ENCODE results near the gene RRAGD. TPM values are rescaled to one million over a fixed set of nuclear protein-coding genes. Genes with fewer than 3 reads are reported as not detected.
A peak's percentile ranks its signal among the peaks of the same experiment; 100 is the strongest.

RRAGD gene
- 6.4 TPM for total RNA-seq

- Histone ChIP-seq H3K4me3 (peak within 1 kb of the TSS; percentile 74 to 81), H3K36me3 (no peaks in the 10 kb centered on the region), H3K27me3 (no peaks in the 10 kb centered on the region), H3K27ac (peak within 1 kb of the TSS; percentile 74), H3K9me3 (no peaks in the 10 kb centered on the region), H3K4me1 (peaks cover 20% of the 10 kb centered on the region)
- intact Hi-C loops (cut with DNase I), result no loop called here
- DNase-seq (ENCODE audit: extremely low spot score in 2 of 2), result no peak
- TF ChIP-seq CTCF (IDR thresholded peaks at IDR 0.05), result no peak
- no peak for TF ChIP-seq POLR2AphosphoS5 (IDR thresholded peaks at IDR 0.05; ENCODE audit: insufficient read depth in 1 of 2, low read depth in 1 of 2)
- TF ChIP-seq POLR2A (IDR thresholded peaks at IDR 0.05), result peak in 1 of 2 donors; percentile 15
Measured at GRCh38 chr6:89412071-89413005, at the start of gene RRAGD. Gene RRAGD, minus strand, starts transcription at chr6:89412273. Its CDS starts 280 bp downstream, at chr6:89411993.

GRCh38 chr6:89460713-89461112 is 48.6 kb upstream of the RRAGD start:
- Histone ChIP-seq H3K4me3 (no peak overlapping the region), H3K4me1 (no peaks in the 10 kb centered on the region), H3K9me3 (no peaks in the 10 kb centered on the region), H3K36me3 (no peaks in the 10 kb centered on the region), H3K27ac (no peak overlapping the region), H3K27me3 (no peaks in the 10 kb centered on the region)
- no peak for TF ChIP-seq POLR2AphosphoS5 (IDR thresholded peaks at IDR 0.05; ENCODE audit: insufficient read depth in 1 of 2, low read depth in 1 of 2)
- TF ChIP-seq CTCF (IDR thresholded peaks at IDR 0.05), result no peak
- no peak for TF ChIP-seq POLR2A (IDR thresholded peaks at IDR 0.05)
- DNase-seq (ENCODE audit: extremely low spot score in 2 of 2), result no peak
- intact Hi-C loops (cut with DNase I), result no loop called here

GRCh38 chr6:89459501-89459900 is 47.4 kb upstream of the RRAGD start:
- no peak overlapping the region for H3K4me3 ChIP-seq
- TF ChIP-seq CTCF (IDR thresholded peaks at IDR 0.05) (no peak), POLR2AphosphoS5 (IDR thresholded peaks at IDR 0.05; ENCODE audit: insufficient read depth in 1 of 2, low read depth in 1 of 2) (no peak), POLR2A (IDR thresholded peaks at IDR 0.05) (no peak)
- no peaks in the 10 kb centered on the region for H3K36me3 ChIP-seq
- H3K27ac ChIP-seq, result no peak overlapping the region
- H3K27me3 ChIP-seq, result no peaks in the 10 kb centered on the region
- intact Hi-C loops (cut with DNase I), result no loop called here
- H3K9me3 ChIP-seq, result no peaks in the 10 kb centered on the region
- no peak for DNase-seq (ENCODE audit: extremely low spot score in 2 of 2)
- no peaks in the 10 kb centered on the region for H3K4me1 ChIP-seq

GRCh38 chr6:89458704-89459103 is 46.6 kb upstream of the RRAGD start:
- Histone ChIP-seq H3K9me3 (no peaks in the 10 kb centered on the region), H3K36me3 (no peaks in the 10 kb centered on the region), H3K27ac (no peak overlapping the region), H3K27me3 (no peaks in the 10 kb centered on the region), H3K4me3 (no peak overlapping the region), H3K4me1 (no peaks in the 10 kb centered on the region)
- TF ChIP-seq POLR2A (IDR thresholded peaks at IDR 0.05), result no peak
- no peak for TF ChIP-seq CTCF (IDR thresholded peaks at IDR 0.05)
- no peak for TF ChIP-seq POLR2AphosphoS5 (IDR thresholded peaks at IDR 0.05; ENCODE audit: insufficient read depth in 1 of 2, low read depth in 1 of 2)
- intact Hi-C loops (cut with DNase I), result no loop called here
- no peak for DNase-seq (ENCODE audit: extremely low spot score in 2 of 2)

GRCh38 chr6:89454300-89454699 is 42.2 kb upstream of the RRAGD start:
- Histone ChIP-seq H3K27ac (no peak overlapping the region), H3K4me3 (no peak overlapping the region), H3K4me1 (no peaks in the 10 kb centered on the region), H3K36me3 (no peaks in the 10 kb centered on the region), H3K27me3 (no peaks in the 10 kb centered on the region), H3K9me3 (no peaks in the 10 kb centered on the region)
- intact Hi-C loops (cut with DNase I), result no loop called here
- no peak for DNase-seq (ENCODE audit: extremely low spot score in 2 of 2)
- TF ChIP-seq CTCF (IDR thresholded peaks at IDR 0.05), result no peak
- no peak for TF ChIP-seq POLR2AphosphoS5 (IDR thresholded peaks at IDR 0.05; ENCODE audit: insufficient read depth in 1 of 2, low read depth in 1 of 2)
- TF ChIP-seq POLR2A (IDR thresholded peaks at IDR 0.05), result no peak

Measured in vagina (tissue), 2 donors.